Measurements from ENCODE around the gene SPAG6. TPM values are rescaled to one million over a fixed set of nuclear protein-coding genes. Genes with fewer than 3 reads are reported as not detected.

SPAG6 gene
- total RNA-seq, 1 donor, result 3.2 TPM

- DNase-seq (ENCODE audit: low read depth in 2 of 3, low spot score in 2 of 3), result no peak
These were observed 82.7 kb downstream of the SPAG6 start for GRCh38 chr10:22427890-22428571.

- DNase-seq (ENCODE audit: low read depth in 2 of 3, low spot score in 2 of 3), result no peak
These were observed 83.8 kb downstream of the SPAG6 start for GRCh38 chr10:22429146-22429545.

- no peak for DNase-seq (ENCODE audit: low read depth in 2 of 3, low spot score in 2 of 3)
These were observed 84.7 kb downstream of the SPAG6 start for GRCh38 chr10:22429981-22430421.

DNA sequence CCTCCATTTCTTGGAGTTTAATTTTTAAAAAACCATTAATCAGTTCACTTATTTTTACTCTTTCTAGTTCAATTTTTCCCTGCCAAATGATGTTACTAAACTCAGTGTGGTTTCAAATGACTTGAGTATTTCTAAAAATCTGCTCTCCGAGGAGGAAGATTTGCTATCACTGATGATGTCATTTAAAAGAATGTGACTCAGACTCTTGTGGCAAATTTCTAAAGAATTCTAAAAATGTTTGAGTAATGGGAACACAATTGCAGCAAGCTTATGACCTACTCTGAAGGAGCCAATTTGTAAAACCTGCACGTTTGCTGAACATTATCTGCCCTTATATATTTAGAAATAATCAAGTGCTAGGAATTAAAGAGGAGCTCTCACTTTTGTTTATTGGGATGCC is 88.6 kb downstream of the SPAG6 start:
- DNase-seq (ENCODE audit: low read depth in 2 of 3, low spot score in 2 of 3), result peak in 1 of 3 donors; percentile 13

- DNase-seq (ENCODE audit: low read depth in 2 of 3, low spot score in 2 of 3), result no peak
These were observed 89.2 kb downstream of the SPAG6 start for GRCh38 chr10:22434521-22434920.

DNA sequence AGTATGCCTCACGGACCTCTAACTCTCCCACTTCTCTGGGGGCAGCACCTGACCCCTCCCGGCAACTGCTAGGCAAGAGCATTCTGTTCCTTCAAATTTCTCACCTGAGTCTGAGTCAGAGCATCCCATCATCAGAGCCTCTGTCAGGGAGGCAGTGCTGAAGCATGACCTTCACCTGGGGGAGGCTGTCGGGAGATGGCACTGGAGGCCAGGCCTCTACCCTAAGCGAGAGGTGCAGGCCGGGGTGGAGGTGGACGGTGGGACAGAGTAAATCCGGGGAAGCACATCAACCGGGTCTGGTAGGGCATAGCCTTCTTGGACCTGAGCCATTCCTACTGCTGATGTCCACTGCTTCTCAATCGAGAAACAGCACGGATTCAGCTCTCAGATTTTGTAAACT is 90.4 kb downstream of the SPAG6 start:
- DNase-seq (ENCODE audit: low read depth in 2 of 3, low spot score in 2 of 3), result no peak

DNA sequence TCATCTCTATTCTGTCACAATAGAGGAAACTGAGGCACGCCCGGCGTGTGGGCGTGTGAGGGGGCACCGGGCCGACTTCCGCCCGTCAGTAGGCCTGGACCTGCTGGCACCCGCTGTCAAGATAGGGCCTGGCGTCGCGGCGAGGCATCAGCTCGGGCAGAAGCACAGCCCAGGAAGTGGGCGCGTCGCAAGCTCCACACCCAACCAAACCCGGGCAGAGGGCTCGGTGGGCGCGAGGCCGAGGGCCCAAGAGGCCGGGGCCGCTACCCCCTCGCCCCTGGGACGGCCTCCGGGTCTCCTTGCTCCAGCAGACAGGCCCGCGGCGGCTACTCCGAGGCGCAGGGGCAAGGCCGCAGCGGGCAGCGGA is 91.2 kb downstream of the SPAG6 start:
- DNase-seq (ENCODE audit: low read depth in 2 of 3, low spot score in 2 of 3), result no peak

DNA sequence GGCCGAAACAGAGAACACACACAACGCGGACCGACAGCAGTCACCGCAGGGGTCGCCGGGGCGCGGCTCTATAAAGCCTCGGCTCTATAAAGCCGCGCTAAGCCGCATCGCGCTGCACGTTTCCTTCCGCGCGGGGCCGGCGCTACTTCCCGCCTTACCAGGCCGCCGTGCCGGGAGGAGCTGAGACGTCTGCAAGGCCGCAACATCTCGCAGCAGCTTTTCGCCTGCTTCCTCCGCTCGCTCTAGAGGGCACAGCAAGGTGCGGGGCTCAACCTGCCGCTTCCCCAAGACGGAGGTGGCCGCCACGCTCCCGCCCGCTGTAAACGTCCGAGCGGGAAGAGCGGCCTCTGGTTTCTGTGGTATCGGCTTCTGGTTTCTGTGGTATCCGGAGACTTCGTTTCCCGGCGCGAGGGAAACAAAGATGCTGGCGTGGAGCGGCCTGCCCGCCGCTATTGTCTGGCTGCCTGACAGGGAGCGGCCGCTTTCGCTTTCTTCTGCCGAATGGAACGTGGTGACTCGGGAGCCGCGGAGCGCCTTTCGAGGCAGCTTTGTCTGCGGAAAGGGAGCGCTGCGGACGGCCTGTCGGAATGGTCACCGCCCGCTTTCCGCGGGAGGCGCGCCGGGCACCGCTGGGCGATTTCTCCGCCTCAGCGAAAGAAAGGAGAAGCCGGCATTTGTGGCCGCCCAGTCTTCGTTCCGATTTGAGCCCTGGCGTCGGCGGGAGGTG is 91.8 kb downstream of the SPAG6 start:
- peak; percentile 81 to 93 (median 93) for DNase-seq (ENCODE audit: low read depth in 2 of 3, low spot score in 2 of 3)

DNA sequence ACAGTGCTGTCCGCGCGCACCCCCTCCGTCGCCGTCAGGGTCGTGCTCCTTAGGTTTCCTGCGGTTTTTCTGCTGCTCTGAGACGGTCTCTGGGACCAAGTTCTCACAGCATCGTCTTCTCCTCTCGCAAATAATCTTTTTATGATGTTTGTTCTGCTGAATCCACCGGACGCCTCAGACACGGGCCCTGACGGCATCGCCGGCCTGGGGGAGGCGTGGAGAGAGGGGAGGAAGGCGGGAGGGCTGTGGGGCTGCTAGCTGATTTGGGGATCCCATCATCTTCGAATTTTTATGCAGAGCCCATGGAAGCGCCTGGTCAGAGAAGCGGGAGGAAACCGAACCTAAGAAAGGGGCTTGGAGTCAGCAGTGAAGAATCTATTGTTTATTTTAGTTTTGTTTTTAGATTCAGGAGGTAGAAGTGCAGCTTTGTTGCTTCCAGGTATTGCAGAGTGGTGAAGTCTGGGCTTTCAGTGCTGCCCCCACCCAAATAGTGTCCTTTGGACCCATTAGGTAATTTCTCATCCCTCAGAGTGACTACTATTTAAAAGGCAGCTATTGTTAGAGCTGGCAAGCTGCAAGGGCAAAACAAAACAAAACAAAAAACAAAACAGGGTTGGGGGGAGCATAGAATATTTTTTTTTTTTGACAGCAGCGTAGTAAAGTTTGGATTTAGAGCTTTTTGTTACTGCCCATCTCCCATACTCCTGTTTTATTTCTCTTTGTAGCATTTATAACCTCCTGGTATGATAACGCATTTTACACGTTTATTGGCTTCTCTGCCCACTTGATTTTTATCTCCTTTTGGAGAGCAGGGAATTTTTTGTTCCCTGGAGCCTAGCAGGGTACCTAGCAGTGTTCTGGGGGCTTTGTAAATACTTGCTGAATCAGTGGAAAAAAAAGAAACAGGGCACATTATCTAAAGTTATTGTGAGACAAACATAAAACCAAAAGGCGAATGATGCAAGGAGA is 92.6 kb downstream of the SPAG6 start:
- no peak for DNase-seq (ENCODE audit: low read depth in 2 of 3, low spot score in 2 of 3)

DNA sequence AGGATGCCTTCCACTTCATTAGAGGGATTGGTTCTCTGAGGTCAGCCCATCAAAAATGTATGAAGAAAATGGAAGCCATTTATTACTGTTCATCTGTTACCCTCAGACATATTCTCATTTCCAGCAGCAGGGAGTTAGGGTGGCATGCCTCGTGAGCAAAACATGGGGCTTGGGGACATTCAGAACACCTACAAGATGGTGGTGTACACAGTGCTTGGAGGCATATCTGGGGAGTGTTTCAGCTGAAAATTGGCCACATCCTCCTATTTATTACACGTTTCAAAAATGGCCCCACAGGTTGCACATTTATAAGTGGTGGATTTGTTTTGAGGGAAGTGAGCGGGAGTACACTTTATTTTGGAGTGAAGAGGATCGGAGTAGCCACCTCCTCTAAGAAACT is 93.4 kb downstream of the SPAG6 start:
- no peak for DNase-seq (ENCODE audit: low read depth in 2 of 3, low spot score in 2 of 3)

- no peak for DNase-seq (ENCODE audit: low read depth in 2 of 3, low spot score in 2 of 3)
These were observed 96.8 kb downstream of the SPAG6 start for GRCh38 chr10:22442063-22442462.

GRCh38 chr10:22442468-22442867 is 97.2 kb downstream of the SPAG6 start:
- DNase-seq (ENCODE audit: low read depth in 2 of 3, low spot score in 2 of 3), result no peak

GRCh38 chr10:22443175-22443901 is 98.0 kb downstream of the SPAG6 start:
- no peak for DNase-seq (ENCODE audit: low read depth in 2 of 3, low spot score in 2 of 3)

DNA sequence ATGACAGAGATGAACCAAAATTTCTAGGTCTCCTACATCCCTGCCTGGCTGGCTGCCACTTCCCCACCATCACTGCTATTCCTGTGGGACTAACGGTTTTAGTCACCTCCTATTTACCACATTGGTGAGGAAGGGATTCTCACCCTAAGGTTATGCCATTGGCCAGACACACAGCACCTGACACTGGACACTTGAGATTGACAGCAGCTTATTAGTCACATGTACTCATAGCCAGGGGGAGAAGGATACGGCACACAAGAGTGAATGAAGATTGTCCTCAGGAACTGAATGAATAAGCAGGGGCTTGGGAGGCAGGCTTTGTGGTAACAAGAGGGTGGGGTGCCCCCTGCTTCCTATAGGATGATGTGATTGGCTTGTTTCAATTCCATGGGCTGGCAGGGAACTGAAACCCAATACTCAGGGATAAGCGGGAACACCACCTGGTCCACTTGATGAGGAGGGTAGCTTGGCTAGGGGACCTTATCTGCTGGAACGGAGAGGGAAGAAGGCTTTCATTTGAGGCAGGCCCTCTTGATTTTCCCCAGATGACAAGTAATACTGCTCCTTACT is 99.0 kb downstream of the SPAG6 start:
- no peak for DNase-seq (ENCODE audit: low read depth in 2 of 3, low spot score in 2 of 3)

DNA sequence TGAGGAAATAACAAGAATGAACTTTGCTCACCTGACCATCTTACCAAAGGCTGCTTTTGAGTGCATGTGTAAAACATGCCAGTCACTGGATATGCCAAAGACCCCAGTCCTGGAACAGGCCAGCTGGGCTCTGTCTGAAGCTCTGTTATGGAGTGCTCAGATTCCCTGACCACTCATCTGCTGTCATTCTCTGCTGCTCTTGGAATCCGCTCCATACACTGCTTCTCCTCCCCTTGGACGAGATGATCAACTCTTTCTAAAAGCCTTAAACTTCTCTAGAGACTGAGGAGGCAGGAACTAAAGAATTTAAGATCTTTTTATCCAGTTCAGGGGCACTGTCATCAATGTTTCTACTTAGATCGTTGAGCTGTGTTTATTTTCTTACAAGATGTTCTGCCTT is 100.2 kb downstream of the SPAG6 start:
- no peak for DNase-seq (ENCODE audit: low read depth in 2 of 3, low spot score in 2 of 3)

DNA sequence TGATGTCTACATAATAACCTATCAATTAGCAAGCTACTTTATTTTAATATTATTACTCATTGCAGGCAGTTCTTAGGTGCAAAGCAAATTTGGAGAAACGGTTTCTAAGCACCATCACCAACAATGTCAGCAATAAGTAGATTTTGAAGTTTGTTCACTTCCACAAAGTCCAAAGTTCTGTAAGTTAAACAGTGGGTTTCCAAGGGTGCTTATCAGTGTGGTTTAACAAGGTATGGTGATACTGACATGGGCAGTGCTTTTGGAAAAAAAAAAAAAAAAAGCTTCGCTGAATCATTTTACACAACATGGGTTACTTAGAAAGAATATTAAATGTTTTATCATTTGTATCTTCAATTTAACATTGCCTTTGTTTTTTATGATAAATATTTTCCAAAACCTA is 101.8 kb downstream of the SPAG6 start:
- DNase-seq (ENCODE audit: low read depth in 2 of 3, low spot score in 2 of 3), result no peak

- no peak for DNase-seq (ENCODE audit: low read depth in 2 of 3, low spot score in 2 of 3)
These were observed 106.0 kb downstream of the SPAG6 start for GRCh38 chr10:22451346-22451745.

DNA sequence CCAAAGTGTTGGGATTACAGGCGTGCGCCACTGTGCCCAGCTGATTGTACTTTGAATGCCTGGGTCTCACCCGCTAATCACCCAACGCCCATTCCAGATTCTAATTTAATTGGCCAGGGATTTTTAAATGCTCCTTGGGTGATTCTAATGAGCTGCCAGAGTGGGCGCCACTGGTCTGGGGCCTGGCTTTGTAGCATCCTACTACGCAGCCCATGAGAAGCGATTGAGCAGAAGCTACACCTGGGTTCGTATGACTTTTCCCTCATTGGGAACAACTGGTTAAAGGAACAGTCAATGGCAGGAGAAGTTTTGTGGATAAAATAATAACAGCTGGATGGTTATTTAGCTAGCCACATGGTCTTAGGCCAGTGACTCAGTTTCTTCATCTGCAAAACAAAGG is 108.0 kb downstream of the SPAG6 start:
- no peak for DNase-seq (ENCODE audit: low read depth in 2 of 3, low spot score in 2 of 3)

DNA sequence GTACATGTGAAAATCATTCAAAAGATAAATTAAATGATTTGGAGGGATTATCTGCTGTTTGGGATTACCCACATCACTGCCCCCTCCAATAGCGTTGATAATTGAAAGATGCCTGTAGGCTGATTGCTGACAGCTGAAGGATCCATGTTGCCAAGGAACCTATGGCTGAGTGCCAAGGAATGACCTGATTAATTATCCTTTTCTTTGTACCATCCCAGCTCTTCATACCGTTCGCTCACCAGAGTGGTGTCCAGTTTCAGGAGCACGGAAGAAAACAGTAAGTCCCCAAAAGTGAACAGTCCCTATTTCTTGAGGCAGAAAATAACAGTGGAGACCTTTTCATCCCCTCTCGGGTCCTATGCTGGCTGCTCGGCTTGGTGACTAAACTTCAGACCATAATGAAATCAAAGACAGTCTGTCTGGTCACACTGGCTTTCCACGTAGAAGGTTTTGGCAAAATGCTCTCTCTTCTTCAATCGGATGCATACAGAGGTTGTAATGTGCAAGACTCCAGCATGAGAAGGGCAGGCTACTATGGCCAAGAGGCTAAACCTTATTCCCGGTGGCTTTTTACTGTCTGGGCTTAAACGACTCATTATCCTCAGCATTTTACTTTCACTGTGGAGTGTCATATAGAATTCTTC is 108.8 kb downstream of the SPAG6 start:
- DNase-seq (ENCODE audit: low read depth in 2 of 3, low spot score in 2 of 3), result no peak

DNA sequence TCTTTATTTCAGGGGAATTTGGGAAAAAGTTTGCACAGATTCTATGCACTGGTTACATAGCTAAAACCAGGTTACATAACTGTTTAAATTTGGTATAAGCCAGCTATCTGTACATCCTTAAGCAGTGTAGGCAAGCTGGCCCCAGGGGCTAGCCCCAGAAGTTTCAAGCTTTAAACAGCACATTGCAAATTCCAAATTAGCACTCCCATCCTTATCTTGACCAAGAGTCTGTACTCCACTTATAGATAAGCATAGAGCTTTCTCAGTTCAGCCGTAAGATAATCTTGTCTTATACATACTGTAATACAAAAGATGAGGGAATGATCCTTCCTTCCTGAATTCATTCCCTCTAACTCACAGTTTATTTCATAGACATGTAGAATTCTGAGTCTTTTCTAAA is 109.3 kb downstream of the SPAG6 start:
- no peak for DNase-seq (ENCODE audit: low read depth in 2 of 3, low spot score in 2 of 3)
